Measurements from ENCODE around the gene LAMC1.

Gene LAMC1

DNA sequence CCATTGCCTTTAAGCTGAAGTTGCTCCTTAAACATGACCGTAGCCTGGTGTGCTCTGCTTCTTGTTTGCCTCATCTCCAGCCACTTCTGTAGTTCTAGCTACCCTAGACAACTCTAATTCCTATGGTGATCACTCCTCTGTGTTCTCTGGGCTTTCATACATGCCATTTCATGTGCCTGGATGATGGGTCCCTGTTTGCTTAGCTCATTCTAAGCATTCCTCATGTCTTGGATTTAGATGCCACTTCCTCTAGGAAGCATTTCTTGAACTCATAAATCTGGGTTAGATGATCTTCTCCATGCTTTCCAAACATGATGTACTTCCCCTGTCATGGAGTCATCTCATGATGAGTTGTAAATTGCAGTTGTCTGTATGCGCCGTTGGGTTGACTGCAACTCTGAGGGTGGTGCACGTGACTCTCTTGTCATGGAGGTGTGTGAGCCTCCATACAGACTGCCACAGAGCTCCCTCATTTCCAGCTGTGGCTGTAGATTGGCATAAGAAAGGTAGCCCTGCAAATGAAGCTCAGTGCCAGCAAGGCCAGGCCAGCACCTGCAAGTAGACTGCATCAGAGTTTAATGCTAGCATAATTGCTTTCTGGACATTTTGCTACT lies 77.2 kb downstream of the LAMC1 start:
- no peak overlapping the region for H3K4me3 ChIP-seq (ENCODE audit: low read depth, low read length)
- TF ChIP-seq MYC (IDR thresholded peaks at IDR 0.05; ENCODE audit: low read depth, low read length): no peak
- no peak for TF ChIP-seq CTCF (IDR thresholded peaks at IDR 0.05; ENCODE audit: low read depth, low read length)
- TF ChIP-seq MAX (IDR thresholded peaks at IDR 0.05; ENCODE audit: low read depth, low read length): no peak
- no peak for TF ChIP-seq POLR2A (IDR thresholded peaks at IDR 0.05; ENCODE audit: extremely low read depth, insufficient read length)
- DNase-seq (ENCODE audit: low read depth): no peak

DNA sequence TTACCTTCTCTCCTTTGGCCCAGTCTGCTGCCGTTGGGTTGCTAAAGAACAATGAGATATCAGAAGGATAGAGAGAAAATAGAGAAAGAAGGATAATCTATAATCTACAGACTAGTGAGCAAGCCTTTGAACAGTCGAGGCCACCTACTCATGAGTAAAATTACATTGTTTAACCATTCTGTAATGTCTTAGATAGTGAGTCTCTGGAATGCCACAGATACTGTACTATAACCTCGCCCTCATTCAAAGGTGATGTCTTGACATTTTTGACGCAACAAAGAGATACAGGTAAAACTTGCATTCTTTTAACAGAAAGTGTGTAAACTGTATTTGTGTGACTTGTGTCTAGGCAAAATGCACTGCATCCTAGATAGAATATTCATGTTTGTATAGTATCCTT lies 77.9 kb downstream of the LAMC1 start:
- no peak overlapping the region for H3K4me3 ChIP-seq (ENCODE audit: low read depth, low read length)
- TF ChIP-seq MYC (IDR thresholded peaks at IDR 0.05; ENCODE audit: low read depth, low read length) (no peak), POLR2A (IDR thresholded peaks at IDR 0.05; ENCODE audit: extremely low read depth, insufficient read length) (no peak), MAX (IDR thresholded peaks at IDR 0.05; ENCODE audit: low read depth, low read length) (no peak), CTCF (IDR thresholded peaks at IDR 0.05; ENCODE audit: low read depth, low read length) (no peak)
- no peak for DNase-seq (ENCODE audit: low read depth)

DNA sequence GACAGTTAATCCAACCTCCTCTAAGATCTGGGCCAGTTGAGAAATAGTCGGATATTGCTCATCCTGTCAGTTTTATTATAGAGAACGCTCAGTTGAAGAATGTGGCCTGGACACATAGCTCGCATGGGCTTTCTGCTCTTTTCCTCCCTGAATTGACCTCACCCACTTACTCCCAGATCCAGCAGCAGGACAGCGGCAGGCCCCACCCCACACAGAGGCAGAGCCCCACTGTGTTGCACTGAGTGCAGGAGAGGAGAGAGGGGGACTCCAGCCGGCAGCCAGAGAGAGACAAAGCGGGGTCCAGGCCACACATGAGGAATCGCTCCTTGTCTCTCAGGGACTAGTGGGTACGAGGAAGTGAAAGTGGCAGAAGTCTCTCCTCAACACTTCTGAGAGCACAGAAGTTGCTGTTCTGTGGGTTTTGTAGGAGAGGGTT lies 78.6 kb downstream of the LAMC1 start:
- TF ChIP-seq CTCF (IDR thresholded peaks at IDR 0.05; ENCODE audit: low read depth, low read length) (no peak), MYC (IDR thresholded peaks at IDR 0.05; ENCODE audit: low read depth, low read length) (no peak), MAX (IDR thresholded peaks at IDR 0.05; ENCODE audit: low read depth, low read length) (no peak), POLR2A (IDR thresholded peaks at IDR 0.05; ENCODE audit: extremely low read depth, insufficient read length) (no peak)
- H3K4me3 ChIP-seq (ENCODE audit: low read depth, low read length): peak overlapping the region; percentile 22
- DNase-seq (ENCODE audit: low read depth): peak; percentile 73

DNA sequence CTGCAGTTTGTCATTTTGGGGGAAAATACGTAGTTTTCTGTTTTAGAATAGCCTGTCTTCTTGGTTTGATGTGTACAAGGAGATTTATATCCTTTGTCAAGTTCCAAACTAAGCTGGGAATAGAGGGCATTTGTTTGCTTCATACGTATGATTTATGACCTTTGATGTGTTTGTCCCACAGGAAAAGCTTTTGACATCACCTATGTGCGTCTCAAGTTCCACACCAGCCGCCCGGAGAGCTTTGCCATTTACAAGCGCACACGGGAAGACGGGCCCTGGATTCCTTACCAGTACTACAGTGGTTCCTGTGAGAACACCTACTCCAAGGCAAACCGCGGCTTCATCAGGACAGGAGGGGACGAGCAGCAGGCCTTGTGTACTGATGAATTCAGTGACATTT lies 79.9 kb downstream of the LAMC1 start:
- DNase-seq (ENCODE audit: low read depth): no peak
- H3K4me3 ChIP-seq (ENCODE audit: low read depth, low read length): no peak overlapping the region
- TF ChIP-seq MYC (IDR thresholded peaks at IDR 0.05; ENCODE audit: low read depth, low read length) (no peak), POLR2A (IDR thresholded peaks at IDR 0.05; ENCODE audit: extremely low read depth, insufficient read length) (no peak), CTCF (IDR thresholded peaks at IDR 0.05; ENCODE audit: low read depth, low read length) (no peak), MAX (IDR thresholded peaks at IDR 0.05; ENCODE audit: low read depth, low read length) (no peak)

DNA sequence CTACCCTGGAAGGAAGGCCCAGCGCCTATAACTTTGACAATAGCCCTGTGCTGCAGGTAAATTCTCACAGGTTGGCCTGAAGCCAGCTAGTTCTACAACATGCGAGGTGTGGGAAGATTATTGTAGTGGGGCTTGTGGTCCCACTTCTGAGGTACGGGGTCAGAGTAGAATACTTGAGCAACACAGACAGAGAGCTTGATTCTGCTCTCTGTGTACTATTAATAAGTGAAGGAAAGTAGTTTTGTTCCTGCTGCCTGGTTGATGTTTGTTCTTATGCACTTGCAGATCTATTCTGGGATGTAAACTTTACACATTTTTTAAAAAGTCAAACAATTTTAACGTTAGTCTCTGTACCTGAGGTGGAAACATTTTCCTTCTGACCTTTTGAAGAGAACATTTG lies 80.4 kb downstream of the LAMC1 start:
- no peak overlapping the region for H3K4me3 ChIP-seq (ENCODE audit: low read depth, low read length)
- DNase-seq (ENCODE audit: low read depth): no peak
- TF ChIP-seq POLR2A (IDR thresholded peaks at IDR 0.05; ENCODE audit: extremely low read depth, insufficient read length): no peak
- TF ChIP-seq MAX (IDR thresholded peaks at IDR 0.05; ENCODE audit: low read depth, low read length): no peak
- no peak for TF ChIP-seq CTCF (IDR thresholded peaks at IDR 0.05; ENCODE audit: low read depth, low read length)
- no peak for TF ChIP-seq MYC (IDR thresholded peaks at IDR 0.05; ENCODE audit: low read depth, low read length)
